NCI-H1694 treated with DMSO at 0.1 percent for 48 hours (cell line): Measurements from ENCODE around the gene CADM1.

Source experiments
- DNase-seq: peaks from one replicate; lab custom pipeline; 2025; lab: John Stamatoyannopoulos, UW

The CADM1 gene

DNA sequence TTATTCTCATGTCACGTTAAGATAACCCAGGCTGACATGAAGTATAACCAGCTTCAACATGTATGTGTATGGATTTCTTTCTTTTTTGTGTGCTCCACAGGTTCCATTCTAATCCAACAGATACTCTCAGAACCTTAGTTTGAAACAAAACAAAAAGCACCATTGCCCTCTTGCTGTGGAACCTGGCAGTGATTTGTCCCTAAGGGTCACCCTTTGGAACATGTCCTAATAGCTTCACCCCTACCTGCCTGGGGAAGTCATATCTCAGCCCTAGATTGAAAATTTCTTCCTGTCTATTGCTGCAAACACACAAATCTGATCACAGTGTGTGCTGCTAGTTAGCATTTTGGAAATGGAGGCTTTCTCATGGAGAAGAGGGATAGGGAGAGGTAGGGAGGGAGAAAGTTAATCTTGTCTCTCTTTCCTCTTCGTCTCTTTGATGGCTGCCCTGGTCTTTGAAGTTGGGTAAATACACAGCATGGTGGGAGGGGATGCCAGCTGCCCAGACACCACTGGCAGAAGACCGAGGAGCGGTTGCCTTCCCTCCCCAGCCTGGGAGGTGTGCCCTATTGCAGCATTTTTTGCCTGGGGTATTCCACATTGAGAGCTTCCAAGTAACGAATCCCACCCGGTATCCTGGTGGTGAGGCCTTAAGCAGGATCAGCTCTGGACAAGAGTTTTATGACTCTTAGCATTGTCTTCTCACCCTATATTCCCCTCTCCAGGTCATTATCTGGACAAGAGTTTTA lies 11.6 kb upstream of the CADM1 start:
- no peak for DNase-seq

DNA sequence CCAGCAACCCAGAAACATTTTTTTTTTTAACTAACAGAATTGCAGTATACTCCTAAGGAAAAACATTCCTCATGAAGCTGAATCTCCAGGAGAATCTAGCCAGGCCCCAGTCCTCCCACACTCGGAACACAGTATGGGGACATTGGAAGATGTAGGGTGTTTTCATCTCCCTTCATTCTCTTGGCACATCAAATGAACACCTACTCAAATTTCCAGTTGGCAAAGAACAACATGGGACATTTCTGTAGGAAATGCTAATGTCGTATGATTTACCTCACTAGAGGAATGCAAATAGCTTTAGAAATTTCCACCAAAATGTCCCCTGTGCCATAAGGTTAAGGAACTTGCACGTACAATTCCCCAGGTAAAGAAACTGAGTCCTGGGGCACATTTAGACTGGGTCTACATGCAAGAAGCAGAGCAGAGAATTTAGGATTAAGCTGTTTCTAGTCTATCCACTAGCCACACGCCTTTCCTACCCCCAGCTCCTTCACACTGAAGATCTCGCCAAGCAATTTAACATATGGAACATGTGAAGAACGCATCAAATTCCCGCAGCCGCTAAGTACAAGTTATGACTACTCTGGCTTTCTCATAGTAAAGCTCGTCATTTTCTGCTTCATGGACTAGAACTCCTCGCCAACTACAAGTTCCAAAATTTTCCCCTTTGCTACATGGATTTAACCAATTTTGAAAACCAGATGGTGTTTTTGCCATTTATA lies 2.9 kb upstream of the CADM1 start:
- no peak for DNase-seq

GRCh38 chr11:115505175-115505574 lies 960 bp upstream of the CADM1 start:
- DNase-seq = no peak

DNA sequence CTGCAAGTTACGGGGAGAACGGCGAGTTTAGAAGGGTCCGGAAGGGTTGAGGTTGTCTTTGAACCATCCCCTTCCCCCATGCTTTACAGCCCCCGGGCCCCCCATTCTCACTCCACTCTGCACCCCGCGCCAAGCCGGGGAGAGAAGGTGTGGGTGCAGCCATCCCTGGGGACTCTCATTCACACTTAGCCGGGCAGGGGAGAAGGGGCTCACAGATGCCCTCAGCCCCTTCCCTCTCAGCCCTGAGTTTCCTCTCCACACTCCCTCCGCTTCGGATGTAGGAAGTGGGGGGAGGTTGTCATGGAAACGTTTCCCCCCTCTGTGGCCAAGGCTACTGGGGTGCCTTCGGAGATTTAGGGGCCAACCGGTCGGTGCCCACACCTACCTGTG lies 334 bp downstream of the CADM1 start:
- DNase-seq = no peak

DNA sequence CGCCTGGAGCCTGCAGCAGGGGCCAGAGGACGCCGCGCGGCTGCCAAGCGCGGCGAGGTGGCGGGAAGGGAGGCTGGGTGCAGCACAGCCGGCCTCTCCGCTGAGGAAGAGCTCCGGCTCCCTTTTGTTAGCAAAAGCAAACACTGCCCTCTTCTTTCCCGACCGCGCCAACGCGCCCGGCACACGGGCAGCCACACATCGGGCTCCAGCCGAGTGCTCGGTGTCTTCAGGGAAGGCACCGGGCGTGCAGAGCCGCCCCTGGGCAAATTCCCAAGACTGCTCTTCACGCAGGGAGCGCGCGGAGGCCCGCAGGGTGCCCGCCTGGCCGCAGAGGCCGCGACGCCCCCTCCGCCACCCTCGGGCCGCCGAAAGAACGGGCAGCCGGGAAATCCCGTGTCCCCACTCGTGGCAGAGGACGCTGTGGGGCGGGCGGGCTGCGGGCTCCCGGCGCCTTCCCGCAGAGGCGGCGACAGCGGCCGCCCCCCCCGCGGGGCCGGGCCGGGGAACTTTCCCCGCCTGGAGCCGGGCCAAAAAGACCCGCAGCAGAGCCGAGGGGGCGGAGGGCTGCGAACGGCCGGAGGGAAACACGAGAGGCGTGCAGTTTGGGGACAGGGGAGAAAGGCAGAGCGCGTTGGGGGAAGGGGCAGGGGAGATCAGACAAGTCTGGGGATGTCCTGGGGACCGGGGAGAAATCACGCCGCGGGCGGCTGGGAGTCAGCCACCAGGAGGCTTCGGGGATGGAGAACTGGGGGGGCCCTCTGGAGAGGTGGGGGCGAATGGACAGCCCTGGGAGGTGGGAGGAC lies 931 bp downstream of the CADM1 start:
- peak; percentile 17 for DNase-seq

GRCh38 chr11:115502636-115503082 lies 1.6 kb downstream of the CADM1 start:
- DNase-seq = no peak

DNA sequence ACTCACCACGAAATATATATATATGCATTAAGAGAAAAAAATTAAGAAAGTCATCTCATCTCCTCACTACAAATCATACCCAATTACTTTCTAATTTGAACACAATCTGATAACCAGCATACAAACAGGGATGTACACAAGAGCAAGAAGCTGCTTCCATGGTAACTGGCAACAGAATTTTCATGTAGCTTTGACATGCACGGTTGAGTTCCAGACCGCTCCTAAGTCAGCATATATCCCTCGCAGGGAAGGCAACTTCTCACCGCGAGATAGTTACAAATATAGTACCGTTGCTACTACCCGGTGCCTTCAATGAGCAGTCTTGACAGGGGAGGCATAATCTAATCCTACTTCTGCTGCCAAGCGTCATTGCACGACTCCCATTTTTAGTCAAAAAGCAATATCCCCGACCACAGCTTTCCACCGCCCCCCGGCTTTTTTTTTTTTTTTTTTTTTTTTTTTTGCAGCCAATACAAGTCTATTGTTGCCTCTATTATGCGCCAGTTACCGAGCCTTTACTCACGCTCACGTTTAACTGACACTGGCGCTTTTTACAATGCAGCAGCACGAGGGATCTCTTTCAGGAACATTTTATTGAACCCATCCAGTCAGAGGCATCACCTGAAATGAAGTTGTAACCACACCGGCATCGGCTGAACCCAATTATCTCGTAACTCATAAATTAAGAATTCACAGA lies 2.2 kb downstream of the CADM1 start:
- no peak for DNase-seq

GRCh38 chr11:115501502-115501892 lies 2.7 kb downstream of the CADM1 start:
- DNase-seq = no peak

DNA sequence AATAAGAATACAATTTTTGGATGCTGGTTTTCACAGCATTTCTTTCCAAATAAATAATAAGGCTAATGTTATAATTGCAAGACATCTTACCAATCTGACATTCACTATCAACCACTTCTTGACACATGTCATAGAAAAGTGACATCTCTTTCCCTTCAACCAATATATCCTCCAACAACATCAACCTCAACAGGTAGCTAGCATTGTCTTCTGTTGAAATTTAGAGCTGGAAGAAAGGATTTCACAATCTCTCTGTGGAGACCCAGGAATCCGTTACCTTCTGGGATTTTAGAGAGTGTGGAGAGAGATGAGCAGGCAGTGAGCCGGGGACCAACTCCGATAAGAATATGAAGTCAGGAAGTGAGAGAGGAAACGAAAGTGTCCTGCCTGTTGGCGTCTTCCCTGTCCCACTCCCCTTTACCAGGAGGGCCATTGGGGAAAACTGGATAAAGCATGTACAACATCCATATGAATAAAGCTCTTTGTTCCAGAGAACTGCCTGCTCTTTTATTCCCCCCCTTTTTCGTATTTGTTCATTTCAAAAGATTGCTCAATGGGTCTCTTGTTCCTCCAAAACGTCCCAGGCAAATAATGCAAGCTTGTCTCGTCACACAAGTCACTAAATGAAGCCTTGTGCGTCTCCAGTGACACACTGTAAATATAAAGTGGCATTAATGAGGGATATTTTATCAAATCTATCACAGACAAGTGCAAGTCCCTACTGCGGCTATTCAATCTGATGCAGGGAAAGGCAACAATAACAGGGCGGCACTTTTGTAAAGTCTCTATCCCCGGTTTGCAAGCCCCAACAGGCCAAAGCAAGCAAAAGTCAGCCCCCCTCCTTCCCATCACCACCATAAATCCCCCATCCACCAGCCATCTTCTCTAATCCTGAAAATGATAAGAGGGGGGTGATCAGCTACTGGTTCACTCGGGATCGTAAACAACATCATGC lies 3.4 kb downstream of the CADM1 start:
- DNase-seq = no peak

GRCh38 chr11:115499891-115500290 lies 4.3 kb downstream of the CADM1 start:
- DNase-seq = no peak

DNA sequence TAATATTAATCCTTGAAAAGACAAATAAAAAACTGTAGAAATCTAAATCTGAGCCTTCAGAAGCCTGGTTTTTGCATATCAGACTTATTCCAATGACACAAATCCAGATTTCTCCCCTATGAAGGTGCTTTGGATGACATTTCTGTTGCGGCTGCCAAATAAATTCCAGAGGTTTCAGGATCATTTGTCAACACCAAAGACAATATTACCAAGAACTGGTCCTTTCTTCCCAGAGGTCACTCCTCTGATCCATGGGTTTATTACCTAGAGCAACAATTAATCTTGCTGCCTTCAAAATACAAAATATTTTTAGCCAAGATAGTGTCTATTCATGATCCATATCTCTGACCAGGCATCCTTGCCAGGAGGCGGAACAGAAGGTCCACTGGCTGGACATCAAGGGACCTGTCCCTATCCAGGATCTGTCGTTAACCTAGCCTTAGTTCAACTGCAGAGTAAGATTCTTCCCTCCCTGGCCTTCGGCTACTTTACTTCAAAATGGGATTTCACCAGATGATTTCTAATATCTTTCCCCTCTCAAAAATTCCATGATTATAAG lies 4.9 kb downstream of the CADM1 start:
- DNase-seq = no peak

DNA sequence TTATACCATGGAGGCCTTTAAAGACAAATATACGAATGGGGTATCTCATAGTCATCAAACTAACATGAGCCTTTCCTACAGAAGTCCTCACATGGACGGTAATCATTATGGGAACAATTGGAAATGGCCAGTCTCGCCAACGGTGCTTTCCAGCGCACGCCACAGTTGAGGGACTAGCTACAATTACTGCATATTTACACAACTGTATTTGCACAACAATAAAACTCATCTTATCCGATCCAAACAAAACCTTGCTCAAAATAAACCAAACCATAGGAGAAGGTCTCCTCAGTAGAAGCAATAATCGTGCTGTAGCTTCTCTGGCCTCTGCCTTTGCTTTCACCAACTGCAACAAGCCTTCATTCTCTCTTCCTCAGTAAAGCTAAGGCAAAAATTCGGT lies 5.9 kb downstream of the CADM1 start:
- DNase-seq = no peak

DNA sequence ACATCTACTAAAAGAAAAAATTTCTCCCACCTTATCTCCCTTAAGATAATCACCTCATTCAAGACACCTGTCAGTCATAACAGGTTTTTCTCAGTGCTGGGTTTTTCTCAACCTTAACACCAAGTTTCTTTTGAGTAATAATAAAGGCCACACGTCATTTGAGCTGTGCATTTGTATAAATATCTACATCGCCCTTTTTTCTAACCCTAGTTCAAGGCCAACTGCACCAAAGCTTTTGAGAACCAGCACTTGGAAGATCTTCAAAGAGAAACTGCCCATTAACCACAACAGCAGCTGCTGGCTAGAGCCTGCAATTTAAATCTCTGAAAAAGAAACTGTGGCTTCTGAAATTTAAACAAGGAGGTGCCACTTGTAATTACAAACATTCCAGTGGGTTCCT lies 6.9 kb downstream of the CADM1 start:
- no peak for DNase-seq

GRCh38 chr11:115496892-115497291 lies 7.3 kb downstream of the CADM1 start:
- no peak for DNase-seq

- DNase-seq = no peak
Measured at GRCh38 chr11:115493905-115494304, 10.3 kb downstream of the CADM1 start.

- DNase-seq = no peak
Measured at GRCh38 chr11:115493488-115493887, 10.7 kb downstream of the CADM1 start.

GRCh38 chr11:115489466-115489865 lies 14.7 kb downstream of the CADM1 start:
- DNase-seq = no peak

- no peak for DNase-seq
Measured at GRCh38 chr11:115488945-115489344, 15.3 kb downstream of the CADM1 start.

DNA sequence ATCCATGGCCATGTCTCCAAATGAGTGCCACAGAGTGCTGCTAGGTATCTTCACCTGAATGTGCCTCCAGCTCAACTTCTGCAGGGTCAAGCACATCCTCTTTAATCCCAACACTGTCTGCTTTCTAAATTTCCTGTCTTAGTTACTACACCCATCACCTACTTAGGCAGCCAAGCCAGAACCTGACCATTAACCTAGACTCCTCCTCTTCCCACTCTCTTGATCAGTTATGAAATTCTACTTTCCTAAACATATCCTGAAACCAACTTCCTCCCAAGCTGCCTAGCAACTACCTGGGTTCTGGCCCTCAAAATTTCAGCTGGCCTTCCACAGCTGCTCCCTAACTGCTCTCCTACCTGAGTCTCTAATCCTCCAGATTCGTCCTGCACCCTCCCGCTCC lies 22.7 kb downstream of the CADM1 start:
- no peak for DNase-seq

DNA sequence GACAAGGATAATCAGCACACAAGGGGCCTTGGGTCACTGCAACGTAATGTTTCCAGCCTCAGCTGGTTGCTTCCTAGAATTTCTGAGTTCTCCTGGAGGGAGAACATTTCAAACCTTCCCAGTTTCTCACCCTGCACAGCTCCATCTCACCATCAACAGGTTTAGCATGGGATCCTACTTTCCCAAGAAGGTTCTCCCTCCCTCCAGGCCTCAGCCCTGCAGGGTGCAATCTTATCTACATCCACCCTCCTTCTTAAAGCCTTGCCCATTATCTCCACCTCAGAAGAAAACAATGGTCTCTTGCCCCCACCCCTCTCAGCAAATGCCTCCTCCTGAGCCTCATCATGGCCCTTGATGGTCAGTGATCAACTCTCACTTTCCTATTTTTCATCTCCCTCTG lies 23.6 kb downstream of the CADM1 start:
- no peak for DNase-seq

DNA sequence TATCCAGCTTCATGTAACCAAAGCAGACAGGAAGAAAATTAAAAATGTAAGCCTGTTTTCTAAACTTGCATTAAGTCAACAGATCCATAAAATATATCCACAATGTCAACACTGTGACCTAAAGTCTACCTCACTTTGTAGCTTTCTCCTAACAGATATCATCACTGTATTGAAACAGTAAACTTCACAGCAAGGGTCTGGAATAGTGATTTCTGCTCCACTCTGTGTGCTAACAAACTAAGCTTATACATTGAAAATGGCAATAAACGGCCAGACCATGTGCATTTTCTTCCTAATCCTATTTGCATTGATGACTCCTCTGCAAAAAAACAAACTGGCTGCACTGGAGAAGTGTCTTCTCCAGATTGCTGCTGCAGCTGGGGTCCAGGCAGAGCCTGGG lies 26.8 kb downstream of the CADM1 start:
- no peak for DNase-seq
